Measurements from ENCODE around the gene ZNF598. TPM values are rescaled to one million over a fixed set of nuclear protein-coding genes. Genes with fewer than 3 reads are reported as not detected.

The ZNF598 gene
- total RNA-seq, 1 donor from 2014 or later: 46.0 TPM

GRCh38 chr16:2007081-2007836 is 2.4 kb downstream of the ZNF598 start:
- H3K27ac ChIP-seq (ENCODE audit: low read depth, low read length): no peak overlapping the region
- Mint-ChIP-seq H3K27me3 (ENCODE audit: low read depth, unreplicated experiment) (no peaks in the 10 kb centered on the region), H3K27ac (ENCODE audit: unreplicated experiment) (no peak overlapping the region), H3K4me3 (ENCODE audit: unreplicated experiment) (peak overlapping the region; percentile 90), H3K4me1 (ENCODE audit: low read depth, unreplicated experiment) (peaks cover 18% of the 10 kb centered on the region), H3K36me3 (ENCODE audit: low read depth, unreplicated experiment) (peaks cover 2% of the 10 kb centered on the region), H3K9me3 (ENCODE audit: unreplicated experiment) (no peaks in the 10 kb centered on the region)
- FAIRE-seq (no peak), DNase-seq (ENCODE audit: low read depth) (no peak)
- TF ChIP-seq CTCF (IDR thresholded peaks at IDR 0.05; ENCODE audit: insufficient read depth, low read depth, low read length) (no peak), EZH2 (IDR thresholded peaks at IDR 0.05; ENCODE audit: insufficient read depth, low read length) (no peak)
- H3K9me3 ChIP-seq (ENCODE audit: insufficient read depth, low read depth, low read length): no peaks in the 10 kb centered on the region
- no peaks in the 10 kb centered on the region for H3K36me3 ChIP-seq (ENCODE audit: insufficient read depth, low read length)
- H2AFZ ChIP-seq (ENCODE audit: low read depth, low read length): no peak overlapping the region
- peaks cover 41% of the 10 kb centered on the region for H3K4me1 ChIP-seq (ENCODE audit: insufficient read depth, low read length)
- H3K27me3 ChIP-seq (ENCODE audit: insufficient read depth, low read length): no peaks in the 10 kb centered on the region
- H3K9ac ChIP-seq (ENCODE audit: low read length): peak overlapping the region; percentile 94
- H3K79me2 ChIP-seq (ENCODE audit: insufficient read depth, low read length): peaks cover 82% of the 10 kb centered on the region
- H3K4me2 ChIP-seq (ENCODE audit: low read length): peak overlapping the region; percentile 100
- H3K4me3 ChIP-seq (ENCODE audit: insufficient read depth, low read depth, low read length): peak overlapping the region; percentile 88
- peaks cover 67% of the 10 kb centered on the region for H4K20me1 ChIP-seq (ENCODE audit: insufficient read depth, low read length)

- H3K9ac ChIP-seq (ENCODE audit: low read length): peak overlapping the region; percentile 10
- no peak overlapping the region for H3K27ac Mint-ChIP-seq (ENCODE audit: unreplicated experiment)
- no peaks in the 10 kb centered on the region for H3K9me3 Mint-ChIP-seq (ENCODE audit: unreplicated experiment)
- no peak overlapping the region for H3K27ac ChIP-seq (ENCODE audit: low read depth, low read length)
- H3K36me3 Mint-ChIP-seq (ENCODE audit: low read depth, unreplicated experiment): peaks cover 3% of the 10 kb centered on the region
- no peak overlapping the region for H3K4me3 ChIP-seq (ENCODE audit: insufficient read depth, low read depth, low read length)
- peaks cover 72% of the 10 kb centered on the region for H4K20me1 ChIP-seq (ENCODE audit: insufficient read depth, low read length)
- FAIRE-seq (no peak), DNase-seq (ENCODE audit: low read depth) (no peak)
- no peak overlapping the region for H2AFZ ChIP-seq (ENCODE audit: low read depth, low read length)
- H3K27me3 ChIP-seq (ENCODE audit: insufficient read depth, low read length): no peaks in the 10 kb centered on the region
- peaks cover 2% of the 10 kb centered on the region for H3K36me3 ChIP-seq (ENCODE audit: insufficient read depth, low read length)
- TF ChIP-seq CTCF (IDR thresholded peaks at IDR 0.05; ENCODE audit: insufficient read depth, low read depth, low read length) (no peak), EZH2 (IDR thresholded peaks at IDR 0.05; ENCODE audit: insufficient read depth, low read length) (no peak)
- peak overlapping the region; percentile 15 for H3K4me2 ChIP-seq (ENCODE audit: low read length)
- peaks cover 41% of the 10 kb centered on the region for H3K4me1 ChIP-seq (ENCODE audit: insufficient read depth, low read length)
- peaks cover 18% of the 10 kb centered on the region for H3K4me1 Mint-ChIP-seq (ENCODE audit: low read depth, unreplicated experiment)
- no peaks in the 10 kb centered on the region for H3K27me3 Mint-ChIP-seq (ENCODE audit: low read depth, unreplicated experiment)
- peaks cover 91% of the 10 kb centered on the region for H3K79me2 ChIP-seq (ENCODE audit: insufficient read depth, low read length)
- peak overlapping the region; percentile 45 for H3K4me3 Mint-ChIP-seq (ENCODE audit: unreplicated experiment)
- no peaks in the 10 kb centered on the region for H3K9me3 ChIP-seq (ENCODE audit: insufficient read depth, low read depth, low read length)
Observed at GRCh38 chr16:2006317-2006716, 3.3 kb downstream of the ZNF598 start.

- FAIRE-seq: no peak
- Mint-ChIP-seq H3K4me1 (ENCODE audit: low read depth, unreplicated experiment) (peaks cover 18% of the 10 kb centered on the region), H3K36me3 (ENCODE audit: low read depth, unreplicated experiment) (peaks cover 5% of the 10 kb centered on the region), H3K9me3 (ENCODE audit: unreplicated experiment) (no peaks in the 10 kb centered on the region), H3K4me3 (ENCODE audit: unreplicated experiment) (no peak overlapping the region), H3K27ac (ENCODE audit: unreplicated experiment) (no peak overlapping the region), H3K27me3 (ENCODE audit: low read depth, unreplicated experiment) (no peaks in the 10 kb centered on the region)
- no peak for TF ChIP-seq CTCF (IDR thresholded peaks at IDR 0.05; ENCODE audit: insufficient read depth, low read depth, low read length)
- peaks cover 2% of the 10 kb centered on the region for H3K36me3 ChIP-seq (ENCODE audit: insufficient read depth, low read length)
- H3K4me3 ChIP-seq (ENCODE audit: insufficient read depth, low read depth, low read length): no peak overlapping the region
- H3K9me3 ChIP-seq (ENCODE audit: insufficient read depth, low read depth, low read length): no peaks in the 10 kb centered on the region
- H3K9ac ChIP-seq (ENCODE audit: low read length): peak overlapping the region; percentile 10
- H3K4me1 ChIP-seq (ENCODE audit: insufficient read depth, low read length): peaks cover 41% of the 10 kb centered on the region
- H3K27me3 ChIP-seq (ENCODE audit: insufficient read depth, low read length): no peaks in the 10 kb centered on the region
- peaks cover 77% of the 10 kb centered on the region for H4K20me1 ChIP-seq (ENCODE audit: insufficient read depth, low read length)
- H3K79me2 ChIP-seq (ENCODE audit: insufficient read depth, low read length): peaks cover 94% of the 10 kb centered on the region
- H3K4me2 ChIP-seq (ENCODE audit: low read length): peak overlapping the region; percentile 15
- no peak for DNase-seq (ENCODE audit: low read depth)
- no peak overlapping the region for H3K27ac ChIP-seq (ENCODE audit: low read depth, low read length)
- no peak overlapping the region for H2AFZ ChIP-seq (ENCODE audit: low read depth, low read length)
Observed at GRCh38 chr16:2005646-2006045, 4.0 kb downstream of the ZNF598 start.

Measured in astrocyte (in vitro differentiated cells and primary cell).